MV-4-11 (cell line): ENCODE measurements around the gene ANXA11.
A peak's percentile ranks its signal among the peaks of the same experiment; 100 is the strongest.
"Not testable (repeated sequence)": the region's sequence is repeated elsewhere in the genome, so short reads cannot be mapped to it uniquely, and the experiment has no call there.

Experiments used
- DNase-seq: peaks from one replicate; lab custom pipeline; 2025; lab: John Stamatoyannopoulos, UW

The ANXA11 gene

GRCh38 chr10:80207768-80208370 lies 2.5 kb upstream of the ANXA11 start:
- no peak for DNase-seq

GRCh38 chr10:80206277-80206655 lies 929 bp upstream of the ANXA11 start:
- no peak for DNase-seq

- no peak for DNase-seq
Measured at GRCh38 chr10:80204677-80205476, 460 bp downstream of the ANXA11 start.

GRCh38 chr10:80203835-80204676 lies 1.3 kb downstream of the ANXA11 start:
- no peak for DNase-seq

GRCh38 chr10:80202934-80203834 lies 2.2 kb downstream of the ANXA11 start:
- DNase-seq, result peak; percentile 72

GRCh38 chr10:80202530-80202929 lies 2.8 kb downstream of the ANXA11 start:
- DNase-seq, result not testable (repeated sequence)

GRCh38 chr10:80201608-80202141 lies 3.7 kb downstream of the ANXA11 start:
- no peak for DNase-seq

GRCh38 chr10:80200687-80201086 lies 4.7 kb downstream of the ANXA11 start:
- no peak for DNase-seq

- DNase-seq, result no peak
Measured at GRCh38 chr10:80200259-80200658, 5.1 kb downstream of the ANXA11 start.

- DNase-seq, result peak; percentile 69
Measured at GRCh38 chr10:80199828-80200227, 5.5 kb downstream of the ANXA11 start.

GRCh38 chr10:80197972-80198916 lies 7.1 kb downstream of the ANXA11 start:
- DNase-seq, result peak; percentile 52

- DNase-seq, result no peak
Measured at GRCh38 chr10:80196950-80197315, 8.4 kb downstream of the ANXA11 start.

GRCh38 chr10:80196270-80196949 lies 8.9 kb downstream of the ANXA11 start:
- DNase-seq, result no peak

GRCh38 chr10:80195046-80195574 lies 10.2 kb downstream of the ANXA11 start:
- no peak for DNase-seq

- no peak for DNase-seq
Measured at GRCh38 chr10:80194373-80195045, 10.8 kb downstream of the ANXA11 start.

- DNase-seq, result no peak
Measured at GRCh38 chr10:80192553-80192952, 12.8 kb downstream of the ANXA11 start.

- no peak for DNase-seq
Measured at GRCh38 chr10:80191589-80192270, 13.6 kb downstream of the ANXA11 start.

- no peak for DNase-seq
Measured at GRCh38 chr10:80188713-80189112, 16.6 kb downstream of the ANXA11 start.
